ENCODE data around the gene AKR1C1. TPM values are rescaled to one million over a fixed set of nuclear protein-coding genes. Genes with fewer than 3 reads are reported as not detected.
"Not testable (repeated sequence)": the region's sequence is repeated elsewhere in the genome, so short reads cannot be mapped to it uniquely, and the experiment has no call there.

AKR1C1 gene
- total RNA-seq, 2 experiments from 2014 or later, result 0.12 to 0.32 TPM

GRCh38 chr10:5023177-5023805 is 60.1 kb downstream of the AKR1C1 start:
- CTCF ChIA-PET, result no interaction called here
- Mint-ChIP-seq H3K27ac (no peak overlapping the region), H3K36me3 (no peaks in the 10 kb centered on the region), H3K4me3 (no peak overlapping the region), H3K9me3 (ENCODE audit: low read depth) (no peaks in the 10 kb centered on the region), H3K4me1 (no peaks in the 10 kb centered on the region), H3K27me3 (no peaks in the 10 kb centered on the region)
- ATAC-seq (no peak), DNase-seq (no peak)

GRCh38 chr10:5025461-5025881 is 62.3 kb downstream of the AKR1C1 start:
- H3K27me3 Mint-ChIP-seq; H3K27ac Mint-ChIP-seq; H3K4me3 Mint-ChIP-seq; DNase-seq; H3K9me3 Mint-ChIP-seq (ENCODE audit: low read depth); H3K4me1 Mint-ChIP-seq; CTCF ChIA-PET; H3K36me3 Mint-ChIP-seq; ATAC-seq: not testable (repeated sequence)

GRCh38 chr10:5030989-5031388 is 67.8 kb downstream of the AKR1C1 start:
- DNase-seq (no peak), ATAC-seq (no peak)
- Mint-ChIP-seq H3K4me1 (no peaks in the 10 kb centered on the region), H3K36me3 (no peaks in the 10 kb centered on the region), H3K27me3 (no peaks in the 10 kb centered on the region), H3K9me3 (ENCODE audit: low read depth) (peaks cover 12% of the 10 kb centered on the region), H3K4me3 (no peak overlapping the region), H3K27ac (no peak overlapping the region)
- CTCF ChIA-PET, result no interaction called here

- ATAC-seq, H3K27me3 Mint-ChIP-seq, CTCF ChIA-PET, H3K27ac Mint-ChIP-seq, H3K36me3 Mint-ChIP-seq, DNase-seq, H3K4me3 Mint-ChIP-seq, H3K4me1 Mint-ChIP-seq: not testable (repeated sequence)
- H3K9me3 Mint-ChIP-seq (ENCODE audit: low read depth), result peaks cover 12% of the 10 kb centered on the region
These were observed 68.4 kb downstream of the AKR1C1 start for GRCh38 chr10:5031588-5031987.

GRCh38 chr10:5032444-5032843 is 69.2 kb downstream of the AKR1C1 start:
- CTCF ChIA-PET, ATAC-seq, DNase-seq, H3K4me3 Mint-ChIP-seq, H3K4me1 Mint-ChIP-seq, H3K27me3 Mint-ChIP-seq, H3K36me3 Mint-ChIP-seq, H3K27ac Mint-ChIP-seq: not testable (repeated sequence)
- peaks cover 12% of the 10 kb centered on the region for H3K9me3 Mint-ChIP-seq (ENCODE audit: low read depth)

Other genes with a start within 250 kb of the AKR1C1 start
- 1 to 10 TPM; 2.5 to 3.1 TPM for gene AKR1E2, start 137.2 kb upstream of the AKR1C1 start, total RNA-seq
- gene AKR1C2, start 40.4 kb downstream of the AKR1C1 start, total RNA-seq, result not detected
- gene AKR1C3, start 131.0 kb downstream of the AKR1C1 start, total RNA-seq, result under 1 TPM; 0.68 to 0.88 TPM
- under 1 TPM in 1 of 2 experiments, not detected in 1; 0.14 TPM for gene AKR1C8, start 221.7 kb downstream of the AKR1C1 start, total RNA-seq
- gene AKR1C4, start 233.4 kb downstream of the AKR1C1 start, total RNA-seq, result not detected